Fibroblast of villous mesenchyme (primary cell): ENCODE measurements around the gene CDH4. TPM values are rescaled to one million over a fixed set of nuclear protein-coding genes. Genes with fewer than 3 reads are reported as not detected.

ENCODE experiments used
- DNase-seq: peaks from one replicate; pipeline ENCODE4 v3.0.0-alpha.2; 2010; ENCODE audit warnings: low read depth
- H3K4me3 ChIP-seq: 2 replicates; pipeline ENCODE4 v1.5.1; 2011; ENCODE audit warnings: low read depth, mild to moderate bottlenecking, low read length
- CTCF ChIP-seq: IDR thresholded peaks from 2 replicates; pipeline ENCODE4 v1.5.1; 2012; ENCODE audit warnings: low read depth, mild to moderate bottlenecking, low read length; ENCODE audit not compliant: insufficient read depth
- total RNA-seq: library from RNA; depleted of rRNA; stranded (reverse); fragments of >200 nt; gene quantifications from 2 replicates; pipeline ENCODE4 v1.2.3, GENCODE V29; 2012

CDH4 gene
- total RNA-seq, 1 donor = 1.7 TPM

GRCh38 chr20:61391812-61392520, 139.9 kb downstream of the CDH4 start:
- no peak overlapping the region for H3K4me3 ChIP-seq
- no peak for TF ChIP-seq CTCF
- DNase-seq = no peak

GRCh38 chr20:61394088-61394799, 142.2 kb downstream of the CDH4 start:
- DNase-seq = no peak
- H3K4me3 ChIP-seq = no peak overlapping the region
- TF ChIP-seq CTCF = no peak

- H3K4me3 ChIP-seq = no peak overlapping the region
- no peak for TF ChIP-seq CTCF
- no peak for DNase-seq
Observed at GRCh38 chr20:61396262-61396848, 144.3 kb downstream of the CDH4 start.

- DNase-seq = no peak
- no peak for TF ChIP-seq CTCF
- no peak overlapping the region for H3K4me3 ChIP-seq
Observed at GRCh38 chr20:61397146-61397545, 145.1 kb downstream of the CDH4 start.

- no peak overlapping the region for H3K4me3 ChIP-seq
- TF ChIP-seq CTCF = no peak
- DNase-seq = no peak
Observed at GRCh38 chr20:61397790-61398189, 145.7 kb downstream of the CDH4 start.

- no peak for DNase-seq
- no peak for TF ChIP-seq CTCF
Observed at GRCh38 chr20:61399433-61399832, 147.4 kb downstream of the CDH4 start.

More at GRCh38 chr20:61399433-61399832, 147.4 kb downstream of the CDH4 start:
- no peak overlapping the region for H3K4me3 ChIP-seq
